ENCODE results near the gene SRMS.

SRMS gene, protein sequence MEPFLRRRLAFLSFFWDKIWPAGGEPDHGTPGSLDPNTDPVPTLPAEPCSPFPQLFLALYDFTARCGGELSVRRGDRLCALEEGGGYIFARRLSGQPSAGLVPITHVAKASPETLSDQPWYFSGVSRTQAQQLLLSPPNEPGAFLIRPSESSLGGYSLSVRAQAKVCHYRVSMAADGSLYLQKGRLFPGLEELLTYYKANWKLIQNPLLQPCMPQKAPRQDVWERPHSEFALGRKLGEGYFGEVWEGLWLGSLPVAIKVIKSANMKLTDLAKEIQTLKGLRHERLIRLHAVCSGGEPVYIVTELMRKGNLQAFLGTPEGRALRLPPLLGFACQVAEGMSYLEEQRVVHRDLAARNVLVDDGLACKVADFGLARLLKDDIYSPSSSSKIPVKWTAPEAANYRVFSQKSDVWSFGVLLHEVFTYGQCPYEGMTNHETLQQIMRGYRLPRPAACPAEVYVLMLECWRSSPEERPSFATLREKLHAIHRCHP

GRCh38 chr20:63547725-63548480, at the start of gene SRMS:
TSS of gene SRMS (minus strand) at chr20:63547749. CDS start at chr20:63547463, 286 bp downstream.
- no peaks in the 10 kb centered on the region for H3K27me3 ChIP-seq (ENCODE audit: control insufficient read depth, insufficient read depth, low read length)
- no peaks in the 10 kb centered on the region for H3K36me3 ChIP-seq (ENCODE audit: control insufficient read depth, insufficient read depth, low read length)
- H3K9ac ChIP-seq (ENCODE audit: low read length), result no peak within 1 kb of the TSS
- no peak within 1 kb of the TSS for H3K4me3 ChIP-seq (ENCODE audit: low read depth, low read length)
- no peak within 1 kb of the TSS for H3K27ac ChIP-seq (ENCODE audit: low read depth, low read length)
- no peaks in the 10 kb centered on the region for H3K9me3 ChIP-seq (ENCODE audit: control insufficient read depth, insufficient read depth, low read depth, low read length)
- peaks cover 34% of the 10 kb centered on the region for H3K4me1 ChIP-seq (ENCODE audit: control insufficient read depth, insufficient read depth, low read length)

GRCh38 chr20:63596423-63596822, 48.9 kb upstream of the SRMS start:
- H3K4me1 ChIP-seq (ENCODE audit: control insufficient read depth, insufficient read depth, low read length), result no peaks in the 10 kb centered on the region
- no peak overlapping the region for H3K9ac ChIP-seq (ENCODE audit: low read length)
- no peak overlapping the region for H3K4me3 ChIP-seq (ENCODE audit: low read depth, low read length)
- no peak overlapping the region for H3K27ac ChIP-seq (ENCODE audit: low read depth, low read length)
- no peaks in the 10 kb centered on the region for H3K9me3 ChIP-seq (ENCODE audit: control insufficient read depth, insufficient read depth, low read depth, low read length)
- no peaks in the 10 kb centered on the region for H3K27me3 ChIP-seq (ENCODE audit: control insufficient read depth, insufficient read depth, low read length)
- peaks cover 46% of the 10 kb centered on the region for H3K36me3 ChIP-seq (ENCODE audit: control insufficient read depth, insufficient read depth, low read length)

GRCh38 chr20:63595416-63596127, 48.0 kb upstream of the SRMS start:
- peaks cover 45% of the 10 kb centered on the region for H3K36me3 ChIP-seq (ENCODE audit: control insufficient read depth, insufficient read depth, low read length)
- no peak overlapping the region for H3K27ac ChIP-seq (ENCODE audit: low read depth, low read length)
- H3K27me3 ChIP-seq (ENCODE audit: control insufficient read depth, insufficient read depth, low read length), result no peaks in the 10 kb centered on the region
- no peak overlapping the region for H3K9ac ChIP-seq (ENCODE audit: low read length)
- no peaks in the 10 kb centered on the region for H3K9me3 ChIP-seq (ENCODE audit: control insufficient read depth, insufficient read depth, low read depth, low read length)
- H3K4me1 ChIP-seq (ENCODE audit: control insufficient read depth, insufficient read depth, low read length), result no peaks in the 10 kb centered on the region
- no peak overlapping the region for H3K4me3 ChIP-seq (ENCODE audit: low read depth, low read length)

DNA sequence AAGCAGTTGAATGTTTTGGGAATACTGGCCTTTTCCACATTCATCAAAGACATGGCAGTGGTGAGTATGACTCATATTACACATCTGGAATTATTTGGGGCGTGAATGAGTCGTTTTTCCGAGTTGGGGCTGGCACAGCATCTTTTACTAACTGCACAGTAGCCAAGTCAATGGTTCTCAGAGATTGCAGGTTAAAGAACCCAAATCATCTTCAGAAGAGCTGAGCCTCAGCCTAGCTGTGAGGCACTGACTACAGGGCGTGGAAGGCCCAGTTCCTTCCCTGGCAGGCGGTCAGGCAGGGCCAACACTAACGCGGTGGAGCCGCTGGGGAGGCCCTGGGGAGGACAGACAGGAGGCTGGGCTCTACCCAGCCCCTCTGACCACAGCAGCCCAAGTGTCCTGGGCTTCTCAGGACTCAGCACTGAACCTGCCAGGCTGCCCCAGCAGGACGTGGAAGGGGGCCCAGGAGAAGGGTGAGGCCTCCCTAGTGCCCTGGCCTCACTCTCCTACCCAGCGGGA, 46.6 kb upstream of the SRMS start:
- H3K27me3 ChIP-seq (ENCODE audit: control insufficient read depth, insufficient read depth, low read length), result no peaks in the 10 kb centered on the region
- no peaks in the 10 kb centered on the region for H3K4me1 ChIP-seq (ENCODE audit: control insufficient read depth, insufficient read depth, low read length)
- no peak overlapping the region for H3K9ac ChIP-seq (ENCODE audit: low read length)
- no peak overlapping the region for H3K4me3 ChIP-seq (ENCODE audit: low read depth, low read length)
- no peak overlapping the region for H3K27ac ChIP-seq (ENCODE audit: low read depth, low read length)
- no peaks in the 10 kb centered on the region for H3K9me3 ChIP-seq (ENCODE audit: control insufficient read depth, insufficient read depth, low read depth, low read length)
- peaks cover 53% of the 10 kb centered on the region for H3K36me3 ChIP-seq (ENCODE audit: control insufficient read depth, insufficient read depth, low read length)

GRCh38 chr20:63592661-63593060, 45.1 kb upstream of the SRMS start:
- no peak overlapping the region for H3K9ac ChIP-seq (ENCODE audit: low read length)
- H3K4me3 ChIP-seq (ENCODE audit: low read depth, low read length), result no peak overlapping the region
- no peaks in the 10 kb centered on the region for H3K27me3 ChIP-seq (ENCODE audit: control insufficient read depth, insufficient read depth, low read length)
- H3K9me3 ChIP-seq (ENCODE audit: control insufficient read depth, insufficient read depth, low read depth, low read length), result no peaks in the 10 kb centered on the region
- peaks cover 55% of the 10 kb centered on the region for H3K36me3 ChIP-seq (ENCODE audit: control insufficient read depth, insufficient read depth, low read length)
- no peak overlapping the region for H3K27ac ChIP-seq (ENCODE audit: low read depth, low read length)
- H3K4me1 ChIP-seq (ENCODE audit: control insufficient read depth, insufficient read depth, low read length), result peaks cover 6% of the 10 kb centered on the region; the same call in 1 of the 2 replicates

- Histone ChIP-seq H3K27me3 (ENCODE audit: control insufficient read depth, insufficient read depth, low read length) (no peaks in the 10 kb centered on the region), H3K4me1 (ENCODE audit: control insufficient read depth, insufficient read depth, low read length) (peaks cover 6% of the 10 kb centered on the region; the same call in 1 of the 2 replicates), H3K4me3 (ENCODE audit: low read depth, low read length) (no peak overlapping the region), H3K27ac (ENCODE audit: low read depth, low read length) (no peak overlapping the region), H3K9ac (ENCODE audit: low read length) (no peak overlapping the region), H3K36me3 (ENCODE audit: control insufficient read depth, insufficient read depth, low read length) (peaks cover 51% of the 10 kb centered on the region), H3K9me3 (ENCODE audit: control insufficient read depth, insufficient read depth, low read depth, low read length) (no peaks in the 10 kb centered on the region)
Measured at GRCh38 chr20:63591786-63592355, 44.3 kb upstream of the SRMS start.

- Histone ChIP-seq H3K9ac (ENCODE audit: low read length) (no peak overlapping the region), H3K36me3 (ENCODE audit: control insufficient read depth, insufficient read depth, low read length) (peaks cover 51% of the 10 kb centered on the region), H3K4me1 (ENCODE audit: control insufficient read depth, insufficient read depth, low read length) (peaks cover 6% of the 10 kb centered on the region; the same call in 1 of the 2 replicates), H3K27ac (ENCODE audit: low read depth, low read length) (no peak overlapping the region), H3K9me3 (ENCODE audit: control insufficient read depth, insufficient read depth, low read depth, low read length) (no peaks in the 10 kb centered on the region), H3K27me3 (ENCODE audit: control insufficient read depth, insufficient read depth, low read length) (no peaks in the 10 kb centered on the region), H3K4me3 (ENCODE audit: low read depth, low read length) (no peak overlapping the region)
Measured at GRCh38 chr20:63591147-63591533, 43.6 kb upstream of the SRMS start.

DNA sequence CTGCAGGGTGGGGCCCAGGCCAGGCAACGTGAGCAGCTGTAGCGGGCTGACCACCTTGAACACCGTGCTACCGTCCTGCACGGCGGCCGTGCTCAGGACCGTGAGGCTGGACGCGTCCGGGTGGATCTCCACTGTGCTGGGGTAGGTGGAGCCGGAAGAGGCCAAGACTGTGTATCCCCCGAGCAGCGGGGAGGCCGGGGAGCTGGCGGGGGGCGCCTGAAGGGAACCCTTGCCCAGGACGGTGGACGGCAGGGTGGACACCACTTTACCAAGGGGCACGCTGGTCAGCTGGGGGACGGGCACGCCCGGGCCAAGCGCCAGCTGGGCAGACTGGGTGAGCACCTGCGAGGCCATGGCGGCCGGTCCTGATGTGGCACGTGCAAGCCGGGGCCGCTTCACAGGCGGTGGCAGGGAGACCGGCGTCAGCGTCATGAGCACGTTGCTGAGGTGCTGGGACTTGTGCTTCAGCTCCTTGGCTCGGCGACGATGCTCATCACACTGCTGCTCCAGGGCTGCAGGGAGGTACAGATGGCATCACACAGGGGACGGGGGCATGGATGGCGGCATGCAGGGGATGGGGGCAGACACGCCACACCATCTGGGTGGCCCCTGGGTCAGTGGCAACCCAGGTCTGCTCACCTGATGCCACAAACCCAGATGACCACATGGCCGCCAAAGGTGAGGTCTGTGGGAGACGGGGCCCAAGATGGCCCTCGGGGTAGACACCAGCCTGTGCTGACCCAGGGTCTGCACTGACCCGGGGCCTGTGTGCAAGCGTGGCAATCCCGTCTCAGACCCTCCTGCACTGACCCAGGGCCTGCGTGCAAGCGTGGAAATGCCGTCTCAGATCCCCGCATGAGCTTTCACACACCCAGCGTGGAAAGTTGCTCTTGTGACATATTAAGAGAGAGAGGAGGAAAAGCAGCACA, 42.9 kb upstream of the SRMS start:
- H3K27ac ChIP-seq (ENCODE audit: low read depth, low read length), result no peak overlapping the region
- peaks cover 47% of the 10 kb centered on the region for H3K36me3 ChIP-seq (ENCODE audit: control insufficient read depth, insufficient read depth, low read length)
- H3K9ac ChIP-seq (ENCODE audit: low read length), result no peak overlapping the region
- H3K4me3 ChIP-seq (ENCODE audit: low read depth, low read length), result no peak overlapping the region
- no peaks in the 10 kb centered on the region for H3K9me3 ChIP-seq (ENCODE audit: control insufficient read depth, insufficient read depth, low read depth, low read length)
- H3K4me1 ChIP-seq (ENCODE audit: control insufficient read depth, insufficient read depth, low read length), result peaks cover 6% of the 10 kb centered on the region; the same call in 1 of the 2 replicates
- H3K27me3 ChIP-seq (ENCODE audit: control insufficient read depth, insufficient read depth, low read length), result no peaks in the 10 kb centered on the region

GRCh38 chr20:63589261-63590217, 42.0 kb upstream of the SRMS start:
- Histone ChIP-seq H3K9ac (ENCODE audit: low read length) (no peak overlapping the region), H3K4me1 (ENCODE audit: control insufficient read depth, insufficient read depth, low read length) (peaks cover 6% of the 10 kb centered on the region; the same call in 1 of the 2 replicates), H3K36me3 (ENCODE audit: control insufficient read depth, insufficient read depth, low read length) (peaks cover 44% of the 10 kb centered on the region), H3K4me3 (ENCODE audit: low read depth, low read length) (no peak overlapping the region), H3K9me3 (ENCODE audit: control insufficient read depth, insufficient read depth, low read depth, low read length) (no peaks in the 10 kb centered on the region), H3K27me3 (ENCODE audit: control insufficient read depth, insufficient read depth, low read length) (no peaks in the 10 kb centered on the region), H3K27ac (ENCODE audit: low read depth, low read length) (peak overlapping the region; percentile 44; the same call in 1 of the 2 replicates)
